CD14-positive monocyte (primary cell): ENCODE data around the gene ABHD12. TPM values are rescaled to one million over a fixed set of nuclear protein-coding genes. Genes with fewer than 3 reads are reported as not detected.
A peak's percentile ranks its signal among the peaks of the same experiment; 100 is the strongest.

Experiments used
- DNase-seq, 3 donors: peaks; one replicate each; pipeline ENCODE4 v3.0.0-alpha.2; 2011 to 2022
- H2AFZ ChIP-seq: 2 replicates; pipeline ENCODE4 v1.6.0; 2012; ENCODE audit warnings: mild to moderate bottlenecking, low read depth, low read length, inconsistent platforms; ENCODE audit not compliant: insufficient read depth, poor library complexity, severe bottlenecking
- H3K27ac ChIP-seq, 2 donors: 1 replicate in 1 of 2; 2 replicates in 1 of 2; pipeline ENCODE4 v1.5.1; 2012 to 2013; ENCODE audit warnings: low read length in 2 of 2, control low read depth in 1 of 2, inconsistent platforms in 1 of 2, low read depth in 1 of 2, mild to moderate bottlenecking in 1 of 2
- H3K27me3 ChIP-seq, 2 donors: one replicate each; pipeline versions ENCODE4 v1.6.0 to v1.6.1; 2011 to 2013; ENCODE audit warnings: low read length in 2 of 2; ENCODE audit not compliant: control insufficient read depth in 2 of 2, insufficient read depth in 2 of 2
- H3K36me3 ChIP-seq, 2 donors: replicated peaks in 1 of 2; 1 replicate in 1 of 2; 2 replicates in 1 of 2; pipeline versions ENCODE4 v1.5.1 to v1.6.1; 2012 to 2013; ENCODE audit warnings: low read length in 2 of 2, control low read depth in 1 of 2, inconsistent platforms in 1 of 2, mild to moderate bottlenecking in 1 of 2; ENCODE audit not compliant: insufficient read depth in 2 of 2, control insufficient read depth in 1 of 2
- H3K4me1 ChIP-seq, 2 donors: 1 replicate in 1 of 2; 2 replicates in 1 of 2; pipeline versions ENCODE4 v1.5.1 to v1.6.1; 2012 to 2013; ENCODE audit warnings: low read length in 2 of 2, control low read depth in 1 of 2, inconsistent platforms in 1 of 2, mild to moderate bottlenecking in 1 of 2, moderate library complexity in 1 of 2; ENCODE audit not compliant: insufficient read depth in 2 of 2, control insufficient read depth in 1 of 2
- H3K4me2 ChIP-seq: replicated peaks from 2 replicates; pipeline ENCODE3; 2012; ENCODE audit warnings: low read length, moderate library complexity, mild to moderate bottlenecking; ENCODE audit not compliant: poor library complexity, severe bottlenecking; ENCODE audit errors: extremely low read depth
- H3K4me3 ChIP-seq, 3 experiments: fragments of 200-600 bp in 1 of 3; sonication (generic) in 1 of 3; replicated peaks in 1 of 3; 1 replicate in 2 of 3; 2 replicates in 1 of 3; pipeline ENCODE4 v1.5.1; 2011 to 2013; ENCODE audit warnings: low read length in 3 of 3, mild to moderate bottlenecking in 3 of 3, control low read depth in 2 of 3, low read depth in 2 of 3, inconsistent platforms in 1 of 3, moderate library complexity in 1 of 3
- H3K79me2 ChIP-seq: 2 replicates; pipeline ENCODE4 v1.6.0; 2012; ENCODE audit warnings: mild to moderate bottlenecking, control low read depth, inconsistent platforms, low read length, moderate library complexity; ENCODE audit not compliant: insufficient read depth
- H3K9ac ChIP-seq: 2 replicates; pipeline ENCODE4 v1.6.0; 2017; ENCODE audit warnings: low read length, mild to moderate bottlenecking; ENCODE audit not compliant: insufficient read depth, poor library complexity, severe bottlenecking
- H3K9me3 ChIP-seq, 2 donors: replicated peaks in 1 of 2; 1 replicate in 1 of 2; 2 replicates in 1 of 2; pipeline versions ENCODE4 v1.5.1 to v1.6.1; 2012 to 2013; ENCODE audit warnings: low read length in 2 of 2, control low read depth in 1 of 2; ENCODE audit not compliant: control insufficient read depth in 1 of 2, insufficient read depth in 1 of 2
- H4K20me1 ChIP-seq: 2 replicates; pipeline ENCODE4 v1.6.0; 2012; ENCODE audit warnings: mild to moderate bottlenecking, low read length, control low read depth, moderate library complexity; ENCODE audit not compliant: insufficient read depth
- H3K27ac Mint-ChIP-seq, 7 donors: one replicate each; pipeline ENCODE4 v1.8.0; 2020; ENCODE audit warnings: mild to moderate bottlenecking in 7 of 7, mixed read lengths in 7 of 7, moderate library complexity in 6 of 7, inconsistent platforms in 2 of 7
- H3K27me3 Mint-ChIP-seq, 3 donors: one replicate each; pipeline ENCODE4 v1.8.0; 2021 to 2022; ENCODE audit warnings: low read depth in 3 of 3, mild to moderate bottlenecking in 3 of 3, mixed read lengths in 3 of 3, moderate library complexity in 3 of 3, inconsistent platforms in 1 of 3
- H3K36me3 Mint-ChIP-seq, 2 donors: one replicate each; pipeline ENCODE4 v1.8.0; 2020; ENCODE audit warnings: mixed read lengths in 2 of 2, inconsistent platforms in 1 of 2, mild to moderate bottlenecking in 1 of 2
- H3K4me1 Mint-ChIP-seq: one replicate; pipeline ENCODE4 v1.8.0; 2020; ENCODE audit warnings: mild to moderate bottlenecking, mixed read lengths
- H3K4me3 Mint-ChIP-seq, 2 donors: one replicate each; pipeline ENCODE4 v1.8.0; 2020; ENCODE audit warnings: mild to moderate bottlenecking in 2 of 2, mixed read lengths in 2 of 2, moderate library complexity in 1 of 2
- H3K9me3 Mint-ChIP-seq, 7 donors: one replicate each; pipeline ENCODE4 v1.8.0; 2020 to 2022; ENCODE audit warnings: mixed read lengths in 7 of 7, mild to moderate bottlenecking in 6 of 7, moderate library complexity in 6 of 7, inconsistent platforms in 2 of 7
- CTCF ChIP-seq: fragments of 200-600 bp; IDR thresholded peaks from one replicate; pipeline ENCODE4 v1.8.0; 2022; ENCODE audit warnings: antibody characterized with exemption, mild to moderate bottlenecking
- WGBS: methylation state at CpG from one replicate; pipeline ENCODE4 v1.1.5; 2013; ENCODE audit warnings: missing lambda C conversion rate; ENCODE audit not compliant: insufficient coverage; 5-methylcytosine and 5-hydroxymethylcytosine counted together
- intact Hi-C, 2 donors: fragments of 100-400 bp; cut with micrococcal nuclease; formaldehyde crosslinking; loops; one replicate each; pipeline versions ENCODE4 v1.15.0 to v1.15.1; 2023
- polyA minus RNA-seq: library from RNA; depleted of rRNA, polyadenylated mRNA; stranded (reverse); fragments of >200 nt; gene quantifications from 2 replicates; pipeline ENCODE4 v1.2.3, GENCODE V29; 2012
- polyA plus RNA-seq, 3 donors: library from polyadenylated mRNA; depleted of rRNA in 1 of 3; unstranded in 2 of 3; stranded (reverse) in 1 of 3; fragments of 300-500 nt in 2 of 3; fragments of >200 nt in 1 of 3; fragmentation: Illumina TruSeq in 2 of 3; gene quantifications; 1 replicate in 2 of 3; 2 replicates in 1 of 3; pipeline ENCODE4 v1.2.3, GENCODE V29; 2012 to 2021
- total RNA-seq, 12 experiments: library from RNA in 1 of 12; stranded (reverse) in 1 of 12; fragments of 120-200 nt in 1 of 12; gene quantifications; one replicate each; pipeline ENCODE4 v1.2.4 and lab custom pipeline; 2013 to 2026; ENCODE audit warnings: mixed read lengths in 6 of 12, inconsistent platforms in 1 of 12

ABHD12 gene
- 14.5 TPM for total RNA-seq (2013)
- polyA plus RNA-seq, result 10 to 100 TPM; 20.3 to 34.5 (median 32.1) TPM
- polyA minus RNA-seq, result 15.9 and 17.0 TPM in 2 replicates
- 14.2 to 93.5 (median 49.2) reads per million in 11 experiments for total RNA-seq (lab: John Stamatoyannopoulos, UW)

- Histone ChIP-seq H3K4me3 (peak within 1 kb of the TSS; percentile 72 to 79 (median 79)), H3K9me3 (no peaks in the 10 kb centered on the region), H3K4me2 (peak within 1 kb of the TSS; percentile 89), H4K20me1 (no peaks in the 10 kb centered on the region), H3K79me2 (peaks cover 42% of the 10 kb centered on the region), H3K27me3 (no peaks in the 10 kb centered on the region), H3K4me1 (peaks cover 10 to 20% of the 10 kb centered on the region in 2 donors), H3K36me3 (no peaks in the 10 kb centered on the region), H3K9ac (peak within 1 kb of the TSS; percentile 80), H2AFZ (peak within 1 kb of the TSS; percentile 79), H3K27ac (peak within 1 kb of the TSS; percentile 64 to 86)
- Mint-ChIP-seq H3K27me3 (peaks cover 0 to 2% (median 0%) of the 10 kb centered on the region in 3 donors), H3K36me3 (peaks cover 5 to 13% of the 10 kb centered on the region in 2 donors), H3K27ac (peak within 1 kb of the TSS; percentile 78 to 93 (median 89)), H3K4me1 (peaks cover 12% of the 10 kb centered on the region), H3K4me3 (peak within 1 kb of the TSS; percentile 84 to 91), H3K9me3 (peaks cover 0 to 2% (median 0%) of the 10 kb centered on the region in 7 donors)
- WGBS, result under 1% methylated on average over 84 of the region's 91 CpGs
- peak; percentile 90 to 94 (median 93) for DNase-seq
- no peak for TF ChIP-seq CTCF
- intact Hi-C loops, result loop anchor here (5.0 to 10.0 kb wide), 5 partner anchors 86 to 396 kb away; partner anchors contain the start of genes PYGB (in 2 of the 2), ACSS1 (in 1 of the 2) and APMAP (in 1 of the 2)
Observed at GRCh38 chr20:25390538-25391528, at the start of gene ABHD12. TSS of gene ABHD12 (minus strand) at chr20:25390835. CDS start at chr20:25390703, 132 bp downstream.

GRCh38 chr20:25439328-25439727 lies 48.7 kb upstream of the ABHD12 start:
- H2AFZ ChIP-seq, result no peak overlapping the region
- no peak for TF ChIP-seq CTCF
- H3K4me2 ChIP-seq, result no peak overlapping the region
- no peaks in the 10 kb centered on the region for H3K9me3 ChIP-seq
- H3K27ac ChIP-seq, result no peak overlapping the region
- intact Hi-C loops, result no loop called here
- no peaks in the 10 kb centered on the region for H3K27me3 ChIP-seq
- peaks cover 27 to 43% of the 10 kb centered on the region in 2 donors for H3K36me3 Mint-ChIP-seq
- peaks cover 0 to 25% of the 10 kb centered on the region in 2 donors for H3K36me3 ChIP-seq
- H3K79me2 ChIP-seq, result no peaks in the 10 kb centered on the region
- no peak overlapping the region for H3K9ac ChIP-seq
- WGBS, result no CpG with 5 or more reads among the region's 3 CpGs
- peak; percentile 9 to 50 (median 35) for DNase-seq
- no peak overlapping the region for H3K4me3 Mint-ChIP-seq
- H3K4me3 ChIP-seq, result no peak overlapping the region
- H3K27me3 Mint-ChIP-seq, result peaks cover 0 to 4% (median 0%) of the 10 kb centered on the region in 3 donors
- H3K9me3 Mint-ChIP-seq, result no peaks in the 10 kb centered on the region
- H3K4me1 Mint-ChIP-seq, result peaks cover 6% of the 10 kb centered on the region
- H3K27ac Mint-ChIP-seq, result peak overlapping the region in 4 of 7 donors; percentile 35 to 79 (median 58)
- H4K20me1 ChIP-seq, result no peaks in the 10 kb centered on the region
- peaks cover 9% of the 10 kb centered on the region in 2 donors for H3K4me1 ChIP-seq
